ENCODE measurements around the gene SMYD4.
A peak's percentile ranks its signal among the peaks of the same experiment; 100 is the strongest.
"Not testable (repeated sequence)": the region's sequence is repeated elsewhere in the genome, so short reads cannot be mapped to it uniquely, and the experiment has no call there.

Gene SMYD4

DNA sequence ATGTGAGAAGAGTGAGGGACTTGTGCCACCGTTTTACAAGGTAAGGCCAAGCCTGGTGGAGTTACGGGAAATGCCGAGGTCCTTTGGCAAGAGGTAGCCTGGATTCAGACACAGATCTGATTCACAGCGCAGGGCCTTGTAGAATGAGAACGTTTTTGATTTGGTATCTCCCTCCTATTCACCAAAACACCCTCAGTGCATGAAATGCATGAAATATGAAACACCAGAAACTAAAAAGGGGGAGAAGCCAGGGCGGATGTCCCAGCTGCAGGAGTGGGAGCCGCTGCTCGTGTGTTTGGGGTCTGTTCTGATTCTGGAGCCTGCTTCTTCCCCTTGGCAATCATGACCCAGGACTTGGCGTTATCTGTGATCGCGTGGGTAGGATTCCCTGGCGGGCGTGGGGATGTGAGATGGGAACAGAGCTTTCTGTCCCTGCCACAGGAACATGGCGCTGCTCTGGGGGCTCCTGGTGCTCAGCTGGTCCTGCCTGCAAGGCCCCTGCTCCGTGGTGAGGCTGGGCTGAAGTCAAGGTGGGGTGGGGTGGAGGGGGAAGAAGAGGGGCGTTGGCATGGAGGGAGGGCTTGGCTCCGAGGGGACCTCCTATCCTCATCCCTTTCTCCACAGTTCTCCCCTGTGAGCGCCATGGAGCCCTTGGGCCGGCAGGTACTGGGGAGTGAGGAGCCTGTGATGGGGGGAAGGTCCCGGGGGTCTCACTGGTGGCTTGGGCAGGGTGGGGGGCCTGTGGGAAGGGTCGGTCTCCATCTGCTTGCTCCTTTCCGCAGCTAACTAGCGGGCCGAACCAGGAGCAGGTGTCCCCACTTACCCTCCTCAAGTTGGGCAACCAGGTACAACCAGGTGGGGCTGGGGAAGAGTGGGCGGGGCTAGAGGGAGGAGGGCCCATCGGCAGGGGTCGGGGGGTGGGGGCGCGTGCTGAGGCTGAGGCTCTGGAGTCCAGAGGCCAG, 84.9 kb downstream of the SMYD4 start:
- Mint-ChIP-seq H3K4me3 (no peak overlapping the region), H3K27me3 (no peaks in the 10 kb centered on the region), H3K27ac (no peak overlapping the region), H3K9me3 (no peaks in the 10 kb centered on the region), H3K36me3 (ENCODE audit: low read depth) (no peaks in the 10 kb centered on the region), H3K4me1 (ENCODE audit: low read depth) (no peaks in the 10 kb centered on the region)
- no peak for DNase-seq

DNA sequence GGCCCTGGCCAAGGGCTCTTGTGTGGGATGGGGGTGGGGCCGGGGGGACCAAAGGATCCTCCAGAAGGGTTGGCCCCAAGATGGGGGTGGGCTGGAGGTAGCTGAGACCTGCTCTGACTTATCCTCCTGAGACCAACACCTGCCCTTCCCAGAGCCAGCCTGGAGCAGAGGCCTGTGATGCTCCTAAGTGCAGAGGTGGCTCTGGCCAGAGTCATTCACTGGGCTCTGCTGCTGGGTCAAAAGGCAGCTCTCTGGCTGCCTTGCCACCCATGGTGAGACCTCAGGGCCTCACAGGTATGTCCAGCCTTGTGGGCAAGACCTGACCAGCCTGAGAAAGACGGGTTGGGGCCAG, 86.6 kb downstream of the SMYD4 start:
- no peaks in the 10 kb centered on the region for H3K27me3 Mint-ChIP-seq
- H3K4me3 Mint-ChIP-seq: no peak overlapping the region
- H3K9me3 Mint-ChIP-seq: no peaks in the 10 kb centered on the region
- no peak overlapping the region for H3K27ac Mint-ChIP-seq
- H3K4me1 Mint-ChIP-seq (ENCODE audit: low read depth): no peaks in the 10 kb centered on the region
- no peak for DNase-seq
- H3K36me3 Mint-ChIP-seq (ENCODE audit: low read depth): no peaks in the 10 kb centered on the region

GRCh38 chr17:1742371-1743087, 87.2 kb downstream of the SMYD4 start, which contains the start of gene SERPINF2:
Gene SERPINF2 (plus strand): TSS chr17:1742871. CDS start chr17:1744996, 2,125 bp downstream.
- DNase-seq: no peak
- peaks cover 2% of the 10 kb centered on the region for H3K36me3 Mint-ChIP-seq (ENCODE audit: low read depth)
- H3K27me3 Mint-ChIP-seq: no peaks in the 10 kb centered on the region
- no peak within 1 kb of the TSS for H3K4me3 Mint-ChIP-seq
- no peaks in the 10 kb centered on the region for H3K9me3 Mint-ChIP-seq
- no peaks in the 10 kb centered on the region for H3K4me1 Mint-ChIP-seq (ENCODE audit: low read depth)
- H3K27ac Mint-ChIP-seq: no peak within 1 kb of the TSS

DNA sequence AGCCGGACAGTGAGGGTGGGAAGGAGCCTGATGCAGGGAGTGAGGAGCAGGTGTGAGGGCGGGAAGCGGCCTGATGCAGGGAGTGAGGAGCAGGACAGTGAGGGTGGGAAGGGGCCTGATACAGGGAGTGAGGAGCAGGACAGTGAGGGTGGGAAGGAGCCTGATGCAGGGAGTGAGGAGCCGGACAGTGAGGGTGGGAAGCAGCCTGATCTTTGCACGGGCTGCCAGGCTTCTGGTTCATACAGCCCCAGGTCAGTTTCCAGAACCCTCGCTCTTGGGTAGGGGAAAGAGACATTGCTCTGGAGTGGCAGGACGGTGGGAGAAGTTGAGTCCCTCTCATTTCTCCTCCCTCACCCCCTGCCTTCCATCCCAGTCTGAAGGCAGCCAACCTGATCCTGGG, 87.8 kb downstream of the SMYD4 start:
- not testable (repeated sequence) for H3K4me3 Mint-ChIP-seq; H3K27ac Mint-ChIP-seq; H3K36me3 Mint-ChIP-seq (ENCODE audit: low read depth); H3K9me3 Mint-ChIP-seq; H3K27me3 Mint-ChIP-seq; DNase-seq; H3K4me1 Mint-ChIP-seq (ENCODE audit: low read depth)

DNA sequence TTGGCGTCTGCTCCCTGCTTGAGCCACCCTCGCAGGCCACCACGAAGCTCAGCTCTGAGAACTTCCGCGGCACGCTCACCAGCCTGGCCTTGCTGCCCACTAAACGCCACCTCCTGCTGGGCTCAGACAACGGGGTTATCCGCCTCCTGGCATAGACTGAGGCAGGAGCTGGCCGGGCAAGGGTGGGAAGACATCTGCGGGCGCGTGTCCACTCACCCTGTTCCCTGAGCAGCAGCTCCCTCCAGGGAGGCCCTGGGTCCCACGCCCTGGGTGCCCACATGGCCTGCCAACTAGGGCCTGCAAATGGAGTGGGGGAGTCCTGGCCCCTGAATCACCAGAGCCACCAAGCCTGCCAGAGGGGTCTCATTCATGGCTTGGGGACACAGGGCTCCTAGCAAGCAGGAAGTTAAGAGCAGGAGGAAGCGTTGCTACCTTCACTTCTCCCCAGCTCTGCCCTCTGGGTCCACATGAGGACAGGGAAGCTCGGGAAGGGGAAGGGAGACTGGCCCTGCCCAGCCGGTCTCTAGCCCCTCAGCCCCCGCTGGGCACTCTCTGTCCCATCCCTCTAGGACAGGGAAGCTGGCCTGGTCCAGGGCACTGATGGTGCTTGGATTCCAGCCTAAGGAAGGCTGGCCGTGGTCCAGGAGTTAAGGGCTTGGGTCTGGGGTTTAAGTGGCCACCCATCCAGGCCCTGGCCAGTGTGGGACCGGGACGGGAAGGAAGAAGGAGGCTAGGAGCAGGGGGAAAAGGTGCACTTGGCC, 92.0 kb downstream of the SMYD4 start:
- Mint-ChIP-seq H3K36me3 (ENCODE audit: low read depth) (peaks cover 35% of the 10 kb centered on the region), H3K27ac (peak overlapping the region; percentile 55), H3K27me3 (no peaks in the 10 kb centered on the region), H3K4me3 (no peak overlapping the region), H3K4me1 (ENCODE audit: low read depth) (peaks cover 12% of the 10 kb centered on the region), H3K9me3 (no peaks in the 10 kb centered on the region)
- no peak for DNase-seq

- Mint-ChIP-seq H3K27me3 (no peaks in the 10 kb centered on the region), H3K4me3 (no peak overlapping the region), H3K4me1 (ENCODE audit: low read depth) (peaks cover 12% of the 10 kb centered on the region), H3K9me3 (no peaks in the 10 kb centered on the region), H3K27ac (peak overlapping the region; percentile 82), H3K36me3 (ENCODE audit: low read depth) (peaks cover 37% of the 10 kb centered on the region)
- DNase-seq: peak; percentile 62
These were observed 93.1 kb downstream of the SMYD4 start for GRCh38 chr17:1736348-1737281.

DNA sequence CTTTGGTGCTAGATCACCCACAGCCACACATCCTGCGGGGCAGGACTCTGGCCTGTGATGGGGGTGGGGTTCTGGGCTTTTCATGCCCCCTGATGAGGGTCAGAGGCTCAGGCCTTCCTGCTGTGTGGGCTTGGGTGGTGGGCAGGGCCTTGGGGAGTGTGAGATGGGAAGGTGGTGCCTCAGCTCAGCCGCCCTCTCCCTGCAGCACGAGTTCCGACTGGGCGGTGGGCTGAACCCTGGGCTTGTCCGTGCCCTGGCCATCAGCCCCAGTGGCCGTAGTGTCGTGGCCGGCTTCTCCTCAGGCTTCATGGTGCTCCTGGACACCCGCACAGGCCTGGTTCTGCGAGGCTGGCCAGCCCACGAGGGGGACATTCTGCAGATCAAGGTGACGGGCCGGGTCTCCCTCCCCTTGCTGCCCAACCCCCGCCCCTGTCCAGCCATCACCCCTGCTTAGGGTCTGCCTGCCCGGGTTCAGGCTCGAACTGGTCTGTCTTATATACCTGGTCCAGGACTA, 93.8 kb downstream of the SMYD4 start:
- no peaks in the 10 kb centered on the region for H3K9me3 Mint-ChIP-seq
- DNase-seq: no peak
- no peak overlapping the region for H3K4me3 Mint-ChIP-seq
- no peak overlapping the region for H3K27ac Mint-ChIP-seq
- peaks cover 12% of the 10 kb centered on the region for H3K4me1 Mint-ChIP-seq (ENCODE audit: low read depth)
- peaks cover 43% of the 10 kb centered on the region for H3K36me3 Mint-ChIP-seq (ENCODE audit: low read depth)
- H3K27me3 Mint-ChIP-seq: no peaks in the 10 kb centered on the region

- H3K9me3 Mint-ChIP-seq: no peaks in the 10 kb centered on the region
- no peak overlapping the region for H3K27ac Mint-ChIP-seq
- peaks cover 44% of the 10 kb centered on the region for H3K36me3 Mint-ChIP-seq (ENCODE audit: low read depth)
- H3K4me1 Mint-ChIP-seq (ENCODE audit: low read depth): peaks cover 12% of the 10 kb centered on the region
- H3K27me3 Mint-ChIP-seq: no peaks in the 10 kb centered on the region
- no peak overlapping the region for H3K4me3 Mint-ChIP-seq
- no peak for DNase-seq
These were observed 94.3 kb downstream of the SMYD4 start for GRCh38 chr17:1735418-1735817.

GRCh38 chr17:1733759-1734158, 95.9 kb downstream of the SMYD4 start:
- no peak overlapping the region for H3K27ac Mint-ChIP-seq
- H3K9me3 Mint-ChIP-seq: no peaks in the 10 kb centered on the region
- DNase-seq: no peak
- H3K27me3 Mint-ChIP-seq: no peaks in the 10 kb centered on the region
- peaks cover 22% of the 10 kb centered on the region for H3K4me1 Mint-ChIP-seq (ENCODE audit: low read depth)
- H3K36me3 Mint-ChIP-seq (ENCODE audit: low read depth): peaks cover 56% of the 10 kb centered on the region
- no peak overlapping the region for H3K4me3 Mint-ChIP-seq

DNA sequence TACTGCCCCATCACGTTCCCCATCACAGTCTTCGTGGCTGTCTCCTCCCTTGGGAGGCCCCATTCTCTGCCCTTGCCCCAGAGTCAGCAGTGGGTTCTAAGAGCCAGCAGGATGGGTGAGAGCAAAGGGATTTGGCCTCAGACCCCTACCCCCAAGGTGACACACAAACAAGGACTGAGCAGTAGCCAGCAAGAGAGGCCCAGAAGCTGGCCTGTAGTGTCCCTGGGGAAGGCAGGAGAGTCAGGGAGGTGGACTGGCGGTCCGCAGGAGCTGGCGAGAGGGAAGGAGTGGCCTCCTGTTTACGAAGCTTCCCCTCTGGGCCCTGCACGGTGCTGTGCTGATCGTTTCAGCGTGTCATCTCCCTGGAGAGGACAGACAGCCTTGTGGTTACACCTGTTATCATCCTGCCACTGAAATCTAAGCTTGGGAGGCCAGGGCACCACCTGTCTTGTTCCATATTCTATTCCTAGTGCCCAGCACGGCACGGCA, 96.8 kb downstream of the SMYD4 start:
- Mint-ChIP-seq H3K9me3 (no peaks in the 10 kb centered on the region), H3K4me3 (no peak overlapping the region), H3K27me3 (no peaks in the 10 kb centered on the region), H3K4me1 (ENCODE audit: low read depth) (peaks cover 29% of the 10 kb centered on the region), H3K36me3 (ENCODE audit: low read depth) (peaks cover 63% of the 10 kb centered on the region), H3K27ac (peak overlapping the region; percentile 37)
- DNase-seq: no peak

DNA sequence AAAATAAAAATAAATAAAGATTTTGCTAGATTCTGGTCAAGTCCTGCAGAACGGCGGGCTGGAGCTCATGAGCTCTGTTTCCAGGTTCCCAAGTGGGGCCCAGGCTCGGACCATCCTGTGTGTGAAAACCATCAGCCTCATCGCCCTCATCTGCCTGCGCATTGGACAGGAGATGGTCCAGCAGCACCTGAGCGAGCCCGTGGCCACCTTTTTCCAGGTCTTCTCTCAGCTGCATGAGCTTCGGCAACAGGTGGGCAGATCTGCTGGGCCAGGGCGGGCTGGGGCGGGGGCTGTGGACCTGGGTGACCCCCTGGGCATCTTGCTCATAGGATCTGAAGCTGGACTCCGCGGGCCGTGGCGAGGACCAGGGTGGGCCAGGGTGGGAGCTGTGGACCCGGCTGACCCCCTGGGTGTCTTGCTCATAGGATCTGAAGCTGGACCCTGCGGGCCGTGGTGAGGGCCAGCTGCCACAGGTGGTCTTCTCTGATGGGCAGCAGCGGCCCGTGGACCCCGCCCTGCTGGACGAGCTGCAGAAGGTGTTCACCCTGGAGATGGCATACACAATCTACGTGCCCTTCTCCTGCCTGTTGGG, 97.4 kb downstream of the SMYD4 start:
- no peak overlapping the region for H3K27ac Mint-ChIP-seq
- peaks cover 64% of the 10 kb centered on the region for H3K36me3 Mint-ChIP-seq (ENCODE audit: low read depth)
- H3K4me1 Mint-ChIP-seq (ENCODE audit: low read depth): peaks cover 33% of the 10 kb centered on the region

DNA sequence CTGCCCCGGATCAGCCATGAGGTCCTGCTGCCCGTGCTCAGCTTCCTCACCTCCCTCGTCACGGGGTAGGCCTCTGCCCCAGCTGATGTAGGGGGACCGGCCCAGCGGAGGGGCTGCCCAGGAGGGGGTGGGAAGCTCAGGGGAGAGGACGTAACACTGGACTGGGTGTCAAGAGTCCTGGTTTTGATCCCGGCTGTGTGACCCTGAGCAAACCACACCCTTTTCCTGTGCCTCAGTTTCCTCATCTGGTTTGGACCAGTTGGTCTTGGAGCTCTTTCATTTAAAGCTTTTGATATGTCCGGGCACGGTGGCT, 98.6 kb downstream of the SMYD4 start:
- Mint-ChIP-seq H3K9me3 (no peaks in the 10 kb centered on the region), H3K27me3 (no peaks in the 10 kb centered on the region), H3K4me1 (ENCODE audit: low read depth) (peaks cover 24% of the 10 kb centered on the region), H3K27ac (no peak overlapping the region), H3K36me3 (ENCODE audit: low read depth) (peaks cover 61% of the 10 kb centered on the region), H3K4me3 (no peak overlapping the region)
- DNase-seq: no peak

More for the DNA sequence above, 97.4 kb downstream of the SMYD4 start:
- Mint-ChIP-seq H3K4me3 (no peak overlapping the region), H3K9me3 (no peaks in the 10 kb centered on the region), H3K27me3 (no peaks in the 10 kb centered on the region)
- DNase-seq: no peak
